GM12878 (cell line): ENCODE results near the gene UPK1B.

Source experiments
- CHD4 ChIP-seq: fragments of 200-600 bp; sonication (generic); IDR thresholded peaks from 2 replicates; pipeline ENCODE4 v1.6.1; 2016; ENCODE audit warnings: mild to moderate bottlenecking
- EP300 ChIP-seq, 2 experiments: fragments of 150-350 bp in 1 of 2; IDR thresholded peaks; 2 replicates each; pipeline ENCODE4 v1.6.1; 2011 to 2012; ENCODE audit warnings: low read depth in 2 of 2, low read length in 2 of 2, borderline replicate concordance in 1 of 2, improper control_type of control experiment in 1 of 2, inconsistent platforms in 1 of 2; ENCODE audit not compliant: control insufficient read depth in 1 of 2
- GABPA ChIP-seq: IDR thresholded peaks from 2 replicates; pipeline ENCODE4 v1.6.1; 2014; ENCODE audit warnings: antibody characterized with exemption, low read depth, mild to moderate bottlenecking, inconsistent platforms
- MYC ChIP-seq: IDR thresholded peaks from 2 replicates; pipeline ENCODE4 v1.6.1; 2011; ENCODE audit warnings: mild to moderate bottlenecking, low read length, moderate library complexity, inconsistent platforms; ENCODE audit not compliant: insufficient read depth, insufficient replicate concordance, insufficient read length, severe bottlenecking
- POLR2A ChIP-seq: IDR thresholded peaks from 2 replicates; pipeline ENCODE4 v1.6.1; 2011; ENCODE audit warnings: low read depth, mild to moderate bottlenecking, low read length
- POU2F2 ChIP-seq: IDR thresholded peaks from 3 replicates; pipeline ENCODE4 v1.6.1; 2011; ENCODE audit warnings: low read depth, mild to moderate bottlenecking, low read length, borderline replicate concordance
- RFX5 ChIP-seq: IDR thresholded peaks from 2 replicates; pipeline ENCODE4 v1.6.1; 2011; ENCODE audit warnings: low read depth, low read length, improper control_type of control experiment
- SMC3 ChIP-seq: IDR thresholded peaks from 2 replicates; pipeline ENCODE4 v1.6.1; 2011; ENCODE audit warnings: low read length, improper control_type of control experiment, borderline replicate concordance
- SP1 ChIP-seq: IDR thresholded peaks from one replicate; pipeline ENCODE4 v1.6.1; 2011; ENCODE audit warnings: low read depth, low read length
- ZSCAN29 ChIP-seq: fragments of 450-650 bp; IDR thresholded peaks from 2 replicates; pipeline ENCODE4 v1.6.1; 2017; ENCODE audit warnings: mild to moderate bottlenecking, moderate library complexity
- TF ChIP-seq, protein P1 (sequence below): fragments of 150-350 bp; IDR thresholded peaks from 2 replicates; pipeline ENCODE4 v1.6.1; 2014; ENCODE audit warnings: mild to moderate bottlenecking, low read depth, low read length
- TF ChIP-seq, protein P2 (sequence below): IDR thresholded peaks from 2 replicates; pipeline ENCODE4 v1.6.1; 2012; ENCODE audit warnings: low read depth, low read length, improper control_type of control experiment
- TF ChIP-seq, protein P3 (sequence below), 3 experiments: IDR thresholded peaks in 2 of 3; conservative IDR thresholded peaks in 1 of 3; 2 replicates each; pipeline ENCODE4 v1.5.1; 2011; ENCODE audit warnings: low read depth in 3 of 3, low read length in 3 of 3, mild to moderate bottlenecking in 3 of 3, control low read depth in 2 of 3, moderate library complexity in 2 of 3, inconsistent platforms in 1 of 3, mixed read lengths in 1 of 3; ENCODE audit not compliant: control insufficient read depth in 2 of 3, insufficient read depth in 1 of 3; ENCODE audit errors: extremely low read depth in 1 of 3
- TF ChIP-seq, protein P4 (sequence below): fragments of 450-650 bp; IDR thresholded peaks from 2 replicates; pipeline ENCODE4 v1.6.1; 2014; ENCODE audit warnings: mild to moderate bottlenecking

DNA sequence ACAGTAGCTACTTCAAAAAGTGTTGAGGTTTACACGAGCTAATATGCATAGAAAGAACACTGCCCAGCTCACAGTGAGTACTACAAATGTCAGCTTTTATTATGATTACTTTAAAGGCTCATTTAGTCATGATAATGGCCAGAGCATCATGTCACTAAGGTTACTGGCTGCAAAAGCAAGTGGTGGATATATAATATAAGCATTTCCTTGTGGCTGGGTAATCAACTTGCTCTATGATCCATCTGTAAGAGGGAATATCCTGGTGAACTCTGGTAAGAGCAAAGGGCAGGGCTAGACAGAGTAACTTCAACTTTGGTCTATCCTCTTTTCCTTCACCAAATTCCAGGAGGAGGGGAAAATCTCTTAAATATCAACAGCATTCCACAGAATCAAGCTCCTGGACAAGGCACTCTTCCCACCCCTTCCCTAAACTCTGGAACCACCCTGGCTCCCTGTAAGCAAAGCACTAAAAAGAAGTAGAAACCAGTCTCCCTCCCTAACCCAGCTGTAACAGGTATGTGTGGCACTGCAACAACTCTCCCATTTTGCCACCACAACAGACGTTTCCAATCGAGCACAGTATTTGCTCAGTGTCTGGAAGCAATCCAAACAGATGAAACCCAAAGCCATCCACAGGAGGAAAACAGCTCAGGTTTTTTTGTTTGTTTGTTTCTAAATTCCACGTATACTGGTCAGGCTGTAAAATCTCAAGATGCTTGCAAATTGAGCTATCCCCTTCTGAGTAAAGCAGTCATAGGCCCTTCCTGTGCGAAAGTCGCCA is 53.9 kb downstream of the UPK1B start:
- TF ChIP-seq POLR2A (no peak), CHD4 (no peak), ZSCAN29 (no peak), RFX5 (no peak), SP1 (no peak), MYC (no peak), GABPA (no peak), EP300 (IDR thresholded peaks at IDR 0.05; ENCODE audit: borderline replicate concordance in 1 of 2, control insufficient read depth in 1 of 2, low read depth in 2 of 2, low read length in 2 of 2) (no peak), SMC3 (no peak), POU2F2 (no peak)
- TF ChIP-seq, protein P1, sequence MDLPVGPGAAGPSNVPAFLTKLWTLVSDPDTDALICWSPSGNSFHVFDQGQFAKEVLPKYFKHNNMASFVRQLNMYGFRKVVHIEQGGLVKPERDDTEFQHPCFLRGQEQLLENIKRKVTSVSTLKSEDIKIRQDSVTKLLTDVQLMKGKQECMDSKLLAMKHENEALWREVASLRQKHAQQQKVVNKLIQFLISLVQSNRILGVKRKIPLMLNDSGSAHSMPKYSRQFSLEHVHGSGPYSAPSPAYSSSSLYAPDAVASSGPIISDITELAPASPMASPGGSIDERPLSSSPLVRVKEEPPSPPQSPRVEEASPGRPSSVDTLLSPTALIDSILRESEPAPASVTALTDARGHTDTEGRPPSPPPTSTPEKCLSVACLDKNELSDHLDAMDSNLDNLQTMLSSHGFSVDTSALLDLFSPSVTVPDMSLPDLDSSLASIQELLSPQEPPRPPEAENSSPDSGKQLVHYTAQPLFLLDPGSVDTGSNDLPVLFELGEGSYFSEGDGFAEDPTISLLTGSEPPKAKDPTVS, result no peak
- TF ChIP-seq, protein P2, sequence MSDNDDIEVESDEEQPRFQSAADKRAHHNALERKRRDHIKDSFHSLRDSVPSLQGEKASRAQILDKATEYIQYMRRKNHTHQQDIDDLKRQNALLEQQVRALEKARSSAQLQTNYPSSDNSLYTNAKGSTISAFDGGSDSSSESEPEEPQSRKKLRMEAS, result no peak
- TF ChIP-seq, protein P3, sequence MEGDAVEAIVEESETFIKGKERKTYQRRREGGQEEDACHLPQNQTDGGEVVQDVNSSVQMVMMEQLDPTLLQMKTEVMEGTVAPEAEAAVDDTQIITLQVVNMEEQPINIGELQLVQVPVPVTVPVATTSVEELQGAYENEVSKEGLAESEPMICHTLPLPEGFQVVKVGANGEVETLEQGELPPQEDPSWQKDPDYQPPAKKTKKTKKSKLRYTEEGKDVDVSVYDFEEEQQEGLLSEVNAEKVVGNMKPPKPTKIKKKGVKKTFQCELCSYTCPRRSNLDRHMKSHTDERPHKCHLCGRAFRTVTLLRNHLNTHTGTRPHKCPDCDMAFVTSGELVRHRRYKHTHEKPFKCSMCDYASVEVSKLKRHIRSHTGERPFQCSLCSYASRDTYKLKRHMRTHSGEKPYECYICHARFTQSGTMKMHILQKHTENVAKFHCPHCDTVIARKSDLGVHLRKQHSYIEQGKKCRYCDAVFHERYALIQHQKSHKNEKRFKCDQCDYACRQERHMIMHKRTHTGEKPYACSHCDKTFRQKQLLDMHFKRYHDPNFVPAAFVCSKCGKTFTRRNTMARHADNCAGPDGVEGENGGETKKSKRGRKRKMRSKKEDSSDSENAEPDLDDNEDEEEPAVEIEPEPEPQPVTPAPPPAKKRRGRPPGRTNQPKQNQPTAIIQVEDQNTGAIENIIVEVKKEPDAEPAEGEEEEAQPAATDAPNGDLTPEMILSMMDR (IDR thresholded peaks at IDR 0.05 in 2 of 3, conservative IDR thresholded peaks at IDR 0.05 in 1 of 3; ENCODE audit: control insufficient read depth in 2 of 3, extremely low read depth in 1 of 3, insufficient read depth in 1 of 3, low read depth in 3 of 3, low read length in 3 of 3), result no peak
- TF ChIP-seq, protein P4, sequence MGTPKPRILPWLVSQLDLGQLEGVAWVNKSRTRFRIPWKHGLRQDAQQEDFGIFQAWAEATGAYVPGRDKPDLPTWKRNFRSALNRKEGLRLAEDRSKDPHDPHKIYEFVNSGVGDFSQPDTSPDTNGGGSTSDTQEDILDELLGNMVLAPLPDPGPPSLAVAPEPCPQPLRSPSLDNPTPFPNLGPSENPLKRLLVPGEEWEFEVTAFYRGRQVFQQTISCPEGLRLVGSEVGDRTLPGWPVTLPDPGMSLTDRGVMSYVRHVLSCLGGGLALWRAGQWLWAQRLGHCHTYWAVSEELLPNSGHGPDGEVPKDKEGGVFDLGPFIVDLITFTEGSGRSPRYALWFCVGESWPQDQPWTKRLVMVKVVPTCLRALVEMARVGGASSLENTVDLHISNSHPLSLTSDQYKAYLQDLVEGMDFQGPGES, result no peak
